ENCODE data around the gene PLEKHG5.
"Not testable (repeated sequence)": the region's sequence is repeated elsewhere in the genome, so short reads cannot be mapped to it uniquely, and the experiment has no call there.

Gene PLEKHG5

GRCh38 chr1:6495540-6496364 is 4.3 kb upstream of the PLEKHG5 start:
- no peak for DNase-seq

DNA sequence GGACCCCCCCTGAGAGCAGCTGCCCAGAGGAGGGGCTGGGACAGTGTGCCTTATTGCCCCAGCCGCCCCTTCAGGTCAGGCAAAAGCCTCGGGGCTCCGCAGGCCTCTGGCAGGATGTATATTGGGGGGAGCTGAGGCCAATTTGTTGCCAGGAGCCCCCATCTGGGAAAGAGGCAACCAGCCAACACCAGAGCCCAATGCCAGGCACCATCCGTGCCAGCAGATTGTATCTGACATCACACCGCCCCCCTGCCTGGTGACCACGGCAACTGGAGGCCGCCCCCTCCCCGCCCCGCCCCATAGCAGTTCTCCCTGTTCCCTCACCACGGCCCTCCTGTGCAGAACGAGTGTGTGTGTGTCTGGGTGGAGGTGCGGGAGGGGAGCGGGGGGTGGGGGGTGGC is 3.6 kb upstream of the PLEKHG5 start:
- DNase-seq, result no peak

DNA sequence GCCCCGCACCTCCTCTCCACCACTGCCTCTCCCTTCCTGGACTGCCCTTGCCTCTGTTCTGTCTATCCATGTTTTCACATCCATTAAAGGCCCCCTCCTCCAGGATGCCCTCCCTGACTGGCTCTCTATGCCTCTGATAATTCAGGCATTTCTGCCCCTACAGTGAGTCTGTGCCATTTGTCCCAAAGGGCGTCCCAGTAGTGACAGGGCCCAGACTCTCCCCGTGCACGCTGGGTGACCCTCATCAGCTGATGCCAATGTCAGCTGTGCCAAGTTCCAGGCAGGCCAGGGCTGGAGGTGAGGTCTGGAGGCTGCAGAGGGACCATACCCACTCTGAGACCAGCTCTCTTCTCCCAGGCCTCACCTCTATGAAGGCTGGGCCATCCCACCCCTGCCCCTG is 3.2 kb upstream of the PLEKHG5 start:
- DNase-seq, result no peak

GRCh38 chr1:6493834-6494223 is 2.4 kb upstream of the PLEKHG5 start:
- DNase-seq, result not testable (repeated sequence)

DNA sequence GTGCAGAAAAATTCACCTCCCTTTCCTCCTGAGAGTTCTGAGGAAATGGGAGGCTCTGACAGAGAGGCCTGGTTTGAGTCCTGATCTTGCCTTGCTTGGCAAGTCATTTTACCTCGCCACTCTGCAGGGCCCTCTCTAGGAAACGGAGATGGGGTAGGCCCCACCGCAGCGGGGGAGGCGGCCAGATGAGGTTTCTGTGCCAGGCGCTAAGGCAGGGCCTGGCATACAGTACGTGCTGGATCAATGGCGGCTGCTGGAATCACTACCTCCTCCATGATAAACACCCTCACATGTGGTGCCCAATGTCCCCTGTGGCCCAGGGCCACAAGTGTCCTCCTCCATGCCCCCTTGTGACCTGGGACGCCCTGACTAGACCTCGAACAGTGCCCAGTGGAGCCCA is 499 bp upstream of the PLEKHG5 start:
- no peak for DNase-seq

- no peak for DNase-seq
These were observed 402 bp downstream of the PLEKHG5 start for GRCh38 chr1:6491081-6491449.

- DNase-seq, result peak; percentile 24
These were observed 1.0 kb downstream of the PLEKHG5 start for GRCh38 chr1:6490181-6491080.

DNA sequence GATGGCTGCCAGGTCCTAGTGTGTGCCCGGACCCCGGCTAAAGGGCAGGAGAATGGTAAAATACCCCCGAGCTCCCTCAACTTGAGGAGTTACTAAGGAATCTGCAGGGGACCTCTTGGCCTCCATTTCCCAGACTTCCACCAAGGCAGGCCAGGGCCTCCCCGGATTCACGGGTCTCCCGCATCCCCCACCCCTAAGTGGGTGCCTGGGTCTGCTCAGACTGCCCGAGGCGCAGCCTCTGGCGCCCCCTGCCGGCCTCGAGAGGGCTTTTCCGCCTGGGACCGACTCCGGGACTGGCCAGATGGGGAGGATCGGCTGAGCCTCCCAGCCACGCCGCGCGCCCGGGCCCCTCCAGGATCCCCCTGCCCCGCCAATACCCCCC is 1.7 kb downstream of the PLEKHG5 start:
- peak; percentile 51 for DNase-seq

DNA sequence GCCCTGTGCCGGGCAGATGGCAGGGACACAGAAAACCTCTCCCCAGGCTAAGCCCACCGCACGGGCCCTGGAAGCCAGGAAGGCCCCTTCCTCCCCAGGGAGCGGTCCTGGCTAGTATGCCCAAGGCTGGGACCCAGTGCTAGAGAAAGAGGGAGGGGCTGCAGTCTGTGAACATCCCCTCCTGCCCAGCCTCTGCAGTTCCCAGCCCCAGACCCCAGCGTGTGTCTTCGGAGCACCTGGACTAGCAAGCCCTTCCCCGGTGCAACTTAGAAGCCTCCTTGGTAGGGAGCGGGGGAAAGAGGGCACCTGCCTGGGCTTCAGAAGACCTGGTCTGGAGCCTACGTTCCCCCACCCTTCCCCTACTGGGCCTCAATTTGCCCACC is 2.1 kb downstream of the PLEKHG5 start:
- no peak for DNase-seq

DNA sequence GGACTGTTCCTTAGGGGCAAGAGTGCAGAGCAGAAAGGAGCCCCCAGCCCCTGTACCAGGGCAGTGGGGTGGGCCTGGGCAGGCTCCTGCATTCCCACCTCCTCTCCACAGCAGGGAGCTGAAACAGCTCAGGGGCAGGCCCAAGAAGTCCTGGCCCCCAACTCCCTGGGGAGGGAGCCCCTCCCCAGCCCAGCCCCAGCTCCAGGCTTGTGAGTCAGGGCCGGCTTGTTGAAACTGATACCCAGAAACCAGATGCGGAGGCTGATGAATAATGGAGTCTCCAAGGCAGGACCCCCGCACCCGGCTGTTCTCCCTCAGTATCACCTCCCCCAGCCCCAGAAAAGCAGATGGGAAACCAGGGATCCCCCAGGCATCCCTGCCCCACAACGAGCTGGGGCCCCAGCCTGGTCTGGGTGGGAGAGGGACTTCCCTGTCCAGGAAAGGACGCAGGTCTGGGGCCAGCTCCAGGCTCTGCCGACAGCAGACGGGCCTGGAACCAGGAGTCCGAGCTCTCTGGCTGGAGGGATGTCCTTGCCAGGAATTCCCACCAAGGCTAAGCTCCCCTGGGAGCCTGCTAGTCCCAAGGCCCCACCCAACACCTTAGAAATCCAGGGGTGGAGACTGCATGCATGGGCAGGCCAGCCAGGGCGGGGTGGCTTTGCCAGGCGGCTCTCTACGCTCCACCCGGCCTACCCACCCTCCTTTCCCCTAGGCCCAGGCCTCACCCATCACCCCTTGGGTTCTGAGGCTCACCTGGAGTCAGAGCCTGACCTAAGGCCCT is 2.7 kb downstream of the PLEKHG5 start:
- DNase-seq, result no peak

GRCh38 chr1:6487804-6488484 is 3.5 kb downstream of the PLEKHG5 start:
- no peak for DNase-seq

DNA sequence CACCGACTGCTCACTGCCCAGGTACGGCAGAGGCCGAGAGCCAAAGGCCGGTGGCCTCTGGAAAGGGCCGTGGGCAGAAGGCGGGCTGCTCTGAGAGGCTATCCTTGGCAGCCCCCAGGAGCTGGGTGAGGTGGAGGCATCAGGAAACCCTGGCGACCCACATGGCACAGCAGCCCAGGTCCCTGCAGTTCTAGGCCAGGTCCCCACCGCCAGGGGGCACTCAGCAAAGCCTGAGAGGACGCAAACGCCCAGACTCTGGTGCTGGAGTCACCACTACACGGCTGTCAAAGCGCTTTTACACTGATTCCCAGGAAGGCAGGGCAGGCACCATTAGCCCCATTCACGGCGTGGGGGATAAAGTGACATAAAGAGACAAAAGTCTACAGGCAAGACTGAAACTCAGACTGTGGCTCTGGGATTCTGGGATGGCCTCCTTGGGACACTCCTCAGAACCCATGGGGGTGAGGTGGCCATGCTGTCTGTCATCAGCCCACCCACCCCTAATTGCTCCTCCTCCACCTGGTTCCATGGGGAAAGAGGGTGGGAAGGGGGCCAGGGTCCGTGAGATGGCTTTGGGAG is 4.9 kb downstream of the PLEKHG5 start:
- peak; percentile 67 for DNase-seq

GRCh38 chr1:6485168-6486101 is 6.0 kb downstream of the PLEKHG5 start:
- DNase-seq, result no peak

GRCh38 chr1:6484826-6485167 is 6.7 kb downstream of the PLEKHG5 start:
- DNase-seq, result no peak

DNA sequence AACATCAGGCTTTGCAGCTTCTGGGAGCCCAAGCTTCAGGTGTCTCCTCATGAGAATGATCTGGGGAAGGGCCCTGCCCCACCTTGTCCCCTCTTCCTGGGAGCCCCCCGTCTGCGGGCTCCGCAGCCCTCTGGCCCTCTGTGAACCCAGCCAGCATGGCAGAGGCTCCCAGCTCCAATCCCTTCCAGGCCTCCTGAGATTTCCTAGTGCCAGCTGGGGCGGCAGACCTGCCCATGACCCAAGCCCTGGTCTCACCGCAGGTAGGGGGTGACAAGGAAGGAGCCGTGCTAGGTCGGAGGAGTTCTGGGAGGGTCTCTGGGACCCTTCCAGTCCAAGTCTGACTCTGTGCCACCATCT is 7.7 kb downstream of the PLEKHG5 start:
- DNase-seq, result no peak

DNA sequence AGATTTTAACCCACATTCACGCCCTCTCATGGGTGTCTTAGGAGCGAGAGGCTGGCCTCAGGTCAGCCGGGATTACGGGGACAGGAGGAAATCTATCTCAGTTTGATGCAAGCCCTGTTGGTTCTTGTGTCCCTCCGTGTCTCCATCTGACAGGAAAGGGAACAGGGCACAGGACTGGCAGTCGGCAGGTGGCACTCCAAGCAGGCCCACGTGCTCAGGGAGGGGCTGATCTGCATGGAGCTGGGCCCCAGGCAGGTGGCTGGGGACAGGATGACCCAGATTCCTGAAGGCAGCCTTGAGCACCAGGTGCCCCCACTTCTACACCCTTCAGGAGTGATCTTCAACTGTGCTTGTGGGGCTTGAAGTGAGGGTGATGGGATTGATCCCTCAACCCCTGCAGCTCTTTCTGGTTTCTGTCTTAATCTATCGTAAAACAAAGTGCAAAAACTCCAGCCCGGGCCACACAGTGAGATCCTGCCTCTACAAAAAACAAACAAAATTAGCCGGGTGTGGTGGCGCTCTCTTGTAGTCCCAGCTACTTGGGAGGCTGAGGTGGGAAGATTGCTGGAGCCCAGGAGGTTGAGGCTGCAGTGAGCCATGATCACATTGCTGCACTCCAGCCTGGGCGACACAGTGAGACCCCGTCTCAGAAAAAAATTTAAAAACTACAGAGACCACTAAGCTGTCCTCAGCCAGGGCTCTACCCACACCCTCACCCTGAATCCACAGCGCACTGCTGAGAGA is 8.3 kb downstream of the PLEKHG5 start:
- DNase-seq, result no peak

GRCh38 chr1:6481820-6482219 is 9.6 kb downstream of the PLEKHG5 start:
- no peak for DNase-seq

DNA sequence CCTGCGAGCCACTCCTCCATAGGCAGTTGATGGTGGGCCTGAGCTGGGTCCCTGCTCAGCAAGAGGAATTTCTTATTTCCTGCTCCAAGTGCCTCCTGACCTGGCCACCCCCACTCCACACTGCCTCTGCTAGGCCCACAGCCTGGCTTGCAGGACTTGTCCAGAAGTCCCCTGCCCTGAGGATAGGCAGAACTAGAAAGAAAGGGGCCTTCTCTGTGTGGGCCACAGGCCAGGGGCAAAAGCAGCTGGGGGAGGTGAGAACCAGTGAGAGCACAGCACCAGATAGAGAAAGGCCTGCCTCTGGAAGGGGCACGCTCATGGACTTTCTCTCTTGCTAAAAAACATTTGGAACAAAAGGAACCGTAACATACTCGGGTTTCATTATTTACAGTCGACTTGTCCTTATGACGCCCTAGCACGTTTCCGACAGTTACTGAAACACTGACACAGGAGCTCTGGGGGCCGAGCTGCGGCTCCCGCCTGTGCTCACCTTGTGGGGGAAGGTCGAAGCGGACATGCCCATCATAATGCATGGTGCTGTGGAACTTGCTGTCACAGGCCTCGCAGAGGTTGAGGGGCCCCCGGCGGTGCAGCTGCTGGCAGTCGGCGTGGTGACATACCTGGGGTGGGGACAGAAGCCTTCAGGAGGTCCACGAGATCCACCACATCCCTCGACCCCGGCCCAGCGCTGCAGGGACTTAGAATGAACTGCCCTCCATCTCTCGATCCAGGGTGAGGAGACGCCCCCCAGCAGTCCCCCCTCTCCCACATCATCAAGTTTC is 14.2 kb downstream of the PLEKHG5 start:
- no peak for DNase-seq

DNA sequence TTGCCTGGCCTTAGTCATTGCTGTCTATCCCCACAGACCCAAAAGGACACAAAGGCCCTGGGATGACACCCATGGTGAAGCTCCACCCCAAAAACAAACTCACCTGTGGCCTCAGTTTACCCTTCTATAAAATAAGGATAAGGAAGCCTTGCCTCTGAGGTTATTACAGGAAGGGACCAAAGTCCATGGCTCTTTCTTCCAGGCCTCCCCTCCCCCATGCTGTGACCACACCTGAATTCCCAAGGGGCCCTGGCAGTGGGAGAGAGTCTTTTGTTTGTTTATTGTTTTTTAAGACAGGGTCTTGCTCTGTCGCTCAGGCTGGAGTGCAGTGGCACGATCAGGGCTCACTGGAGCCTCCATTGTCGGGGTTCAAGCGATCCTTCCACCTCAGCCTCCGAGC is 15.0 kb downstream of the PLEKHG5 start:
- DNase-seq, result no peak
